Uterus (tissue), 4 donors: ENCODE results near the gene EIF2S3B. TPM values are rescaled to one million over a fixed set of nuclear protein-coding genes. Genes with fewer than 3 reads are reported as not detected.

Experiments used
- DNase-seq, 2 donors: peaks; one replicate each; pipeline ENCODE4 v3.0.0-alpha.2; 2019 to 2020
- H3K27ac ChIP-seq, 2 donors: fragments of 200-600 bp; sonication (generic); 1 replicate in 1 of 2; 2 replicates in 1 of 2; pipeline ENCODE4 v1.5.1; 2016 to 2018
- H3K27me3 ChIP-seq, 2 donors: fragments of 200-600 bp; sonication (generic); one replicate each; pipeline ENCODE4 v1.5.1; 2018 to 2019; ENCODE audit warnings: control low read depth in 1 of 2
- H3K36me3 ChIP-seq, 2 donors: fragments of 200-600 bp; sonication (generic); one replicate each; pipeline ENCODE4 v1.5.1; 2019; ENCODE audit warnings: control low read depth in 1 of 2
- H3K4me1 ChIP-seq, 2 donors: fragments of 200-600 bp; sonication (generic); one replicate each; pipeline ENCODE4 v1.5.1; 2018 to 2019; ENCODE audit warnings: control low read depth in 1 of 2
- H3K4me3 ChIP-seq, 2 donors: fragments of 200-600 bp; sonication (generic); 1 replicate in 1 of 2; 2 replicates in 1 of 2; pipeline ENCODE4 v1.5.1; 2018 to 2019; ENCODE audit warnings: mild to moderate bottlenecking in 1 of 2
- H3K9me3 ChIP-seq, 2 donors: fragments of 200-600 bp; sonication (generic); one replicate each; pipeline ENCODE4 v1.5.1; 2019; ENCODE audit warnings: control low read depth in 1 of 2
- POLR2A ChIP-seq, 2 donors: fragments of 450-650 bp; IDR thresholded peaks; one replicate each; pipeline ENCODE4 v1.6.1; 2016; ENCODE audit warnings: antibody characterized with exemption in 2 of 2, mild to moderate bottlenecking in 1 of 2, moderate library complexity in 1 of 2
- intact Hi-C: fragments of 100-400 bp; cut with DNase I; formaldehyde crosslinking; loops from one replicate; pipeline ENCODE4 v1.15.1; 2023; ENCODE audit warnings: low total_unique reads
- total RNA-seq, 4 donors: library from RNA; depleted of rRNA in 3 of 4; stranded (reverse); fragments of >200 nt in 3 of 4; gene quantifications; one replicate each; pipeline versions ENCODE4 v1.1.0 to v1.2.4, GENCODE V29; 2014 to 2023
- TF ChIP-seq, protein P1 (sequence below), 4 experiments: fragments of 200-600 bp in 2 of 4; fragments of 450-650 bp in 2 of 4; sonication (generic) in 2 of 4; IDR thresholded peaks; one replicate each; pipeline ENCODE4 v1.5.1; 2016 to 2019; ENCODE audit warnings: antibody characterized with exemption in 4 of 4, mild to moderate bottlenecking in 2 of 4, moderate library complexity in 1 of 4
- donor health status: DM: yes; HTN: yes; CAD: no.

The EIF2S3B gene
- total RNA-seq, 4 donors from 2014 or later = 0.29 to 1.6 (median 0.80) TPM

GRCh38 chr12:10491766-10492165 lies 13.9 kb upstream of the EIF2S3B start:
- intact Hi-C loops = no loop called here
- Histone ChIP-seq H3K9me3 (no peaks in the 10 kb centered on the region), H3K36me3 (no peaks in the 10 kb centered on the region), H3K4me1 (no peaks in the 10 kb centered on the region), H3K4me3 (no peak overlapping the region), H3K27ac (no peak overlapping the region), H3K27me3 (no peaks in the 10 kb centered on the region)
- DNase-seq = no peak
- TF ChIP-seq, protein P1, sequence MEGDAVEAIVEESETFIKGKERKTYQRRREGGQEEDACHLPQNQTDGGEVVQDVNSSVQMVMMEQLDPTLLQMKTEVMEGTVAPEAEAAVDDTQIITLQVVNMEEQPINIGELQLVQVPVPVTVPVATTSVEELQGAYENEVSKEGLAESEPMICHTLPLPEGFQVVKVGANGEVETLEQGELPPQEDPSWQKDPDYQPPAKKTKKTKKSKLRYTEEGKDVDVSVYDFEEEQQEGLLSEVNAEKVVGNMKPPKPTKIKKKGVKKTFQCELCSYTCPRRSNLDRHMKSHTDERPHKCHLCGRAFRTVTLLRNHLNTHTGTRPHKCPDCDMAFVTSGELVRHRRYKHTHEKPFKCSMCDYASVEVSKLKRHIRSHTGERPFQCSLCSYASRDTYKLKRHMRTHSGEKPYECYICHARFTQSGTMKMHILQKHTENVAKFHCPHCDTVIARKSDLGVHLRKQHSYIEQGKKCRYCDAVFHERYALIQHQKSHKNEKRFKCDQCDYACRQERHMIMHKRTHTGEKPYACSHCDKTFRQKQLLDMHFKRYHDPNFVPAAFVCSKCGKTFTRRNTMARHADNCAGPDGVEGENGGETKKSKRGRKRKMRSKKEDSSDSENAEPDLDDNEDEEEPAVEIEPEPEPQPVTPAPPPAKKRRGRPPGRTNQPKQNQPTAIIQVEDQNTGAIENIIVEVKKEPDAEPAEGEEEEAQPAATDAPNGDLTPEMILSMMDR (IDR thresholded peaks at IDR 0.05) = no peak
- no peak for TF ChIP-seq POLR2A (IDR thresholded peaks at IDR 0.05)

DNA sequence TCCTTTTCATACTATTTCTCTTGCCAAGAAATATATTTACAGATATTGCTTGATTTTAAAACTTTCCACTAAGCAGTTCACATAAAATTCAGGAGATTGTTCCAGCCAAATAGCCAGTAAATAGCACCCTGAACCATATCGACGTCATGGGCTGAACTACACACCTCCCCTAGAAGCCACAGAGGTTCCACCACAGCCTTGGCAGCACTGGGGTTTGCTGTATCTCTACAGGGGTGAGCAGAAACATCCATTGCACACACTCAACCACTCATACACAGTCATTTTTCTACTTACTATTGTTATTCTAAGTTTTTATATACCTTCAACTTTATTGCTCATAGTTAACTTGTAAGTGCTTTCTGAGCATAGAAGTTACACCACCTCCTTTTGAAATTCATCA lies 8.1 kb upstream of the EIF2S3B start:
- DNase-seq = no peak
- Histone ChIP-seq H3K4me1 (no peaks in the 10 kb centered on the region), H3K36me3 (no peaks in the 10 kb centered on the region), H3K27me3 (no peaks in the 10 kb centered on the region), H3K4me3 (no peak overlapping the region), H3K27ac (no peak overlapping the region), H3K9me3 (no peaks in the 10 kb centered on the region)
- TF ChIP-seq, protein P1 (IDR thresholded peaks at IDR 0.05) = no peak
- TF ChIP-seq POLR2A (IDR thresholded peaks at IDR 0.05) = no peak
- intact Hi-C loops = no loop called here

GRCh38 chr12:10498042-10498441 lies 7.6 kb upstream of the EIF2S3B start:
- Histone ChIP-seq H3K27me3 (no peaks in the 10 kb centered on the region), H3K4me3 (no peak overlapping the region), H3K36me3 (no peaks in the 10 kb centered on the region), H3K9me3 (no peaks in the 10 kb centered on the region), H3K27ac (no peak overlapping the region), H3K4me1 (no peaks in the 10 kb centered on the region)
- DNase-seq = no peak
- no peak for TF ChIP-seq POLR2A (IDR thresholded peaks at IDR 0.05)
- TF ChIP-seq, protein P1 (IDR thresholded peaks at IDR 0.05) = no peak
- intact Hi-C loops = no loop called here

DNA sequence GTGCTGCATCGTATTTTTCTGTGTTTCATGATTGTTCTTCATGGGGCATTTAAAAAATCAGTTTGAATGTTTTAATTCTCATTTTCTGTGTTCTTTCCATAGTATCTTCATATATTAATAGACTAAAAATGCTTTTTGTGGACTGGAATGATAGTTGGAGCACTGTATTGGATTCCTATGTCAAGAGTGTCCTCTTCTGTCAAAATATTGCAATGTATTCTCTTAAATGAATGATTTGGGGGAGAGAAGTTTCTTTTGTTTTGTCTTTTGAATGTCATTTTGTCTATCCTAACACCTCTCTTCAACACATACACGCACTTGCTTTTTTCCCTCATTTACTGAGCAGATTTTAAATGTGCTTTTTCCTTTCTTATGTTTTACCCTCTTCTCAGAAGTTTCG lies 4.7 kb upstream of the EIF2S3B start:
- intact Hi-C loops = no loop called here
- Histone ChIP-seq H3K27me3 (peaks cover 0 to 3% of the 10 kb centered on the region in 2 donors), H3K9me3 (no peaks in the 10 kb centered on the region), H3K4me1 (no peaks in the 10 kb centered on the region), H3K4me3 (no peak overlapping the region), H3K36me3 (no peaks in the 10 kb centered on the region), H3K27ac (no peak overlapping the region)
- TF ChIP-seq POLR2A (IDR thresholded peaks at IDR 0.05) = no peak
- TF ChIP-seq, protein P1 (IDR thresholded peaks at IDR 0.05) = no peak
- DNase-seq = no peak

GRCh38 chr12:10503460-10503859 lies 2.2 kb upstream of the EIF2S3B start:
- H3K4me3 ChIP-seq = no peak overlapping the region
- no peak for DNase-seq
- no peak for TF ChIP-seq POLR2A (IDR thresholded peaks at IDR 0.05)
- TF ChIP-seq, protein P1 (IDR thresholded peaks at IDR 0.05) = no peak
- peaks cover 0 to 3% of the 10 kb centered on the region in 2 donors for H3K27me3 ChIP-seq
- H3K9me3 ChIP-seq = no peaks in the 10 kb centered on the region
- no peaks in the 10 kb centered on the region for H3K4me1 ChIP-seq
- intact Hi-C loops = no loop called here
- no peak overlapping the region for H3K27ac ChIP-seq
- no peaks in the 10 kb centered on the region for H3K36me3 ChIP-seq
